Nephron (organoid): ENCODE results near the gene DRG2.

Experiments
- H3K27ac Mint-ChIP-seq, 3 experiments: 2 replicates each; pipeline ENCODE4 v1.8.0; 2020; ENCODE audit warnings: mixed read lengths in 3 of 3, mild to moderate bottlenecking in 2 of 3, moderate library complexity in 1 of 3
- H3K27me3 Mint-ChIP-seq: 2 replicates; pipeline ENCODE4 v1.8.0; 2021; ENCODE audit warnings: low read depth, mild to moderate bottlenecking, moderate library complexity, mixed read lengths
- H3K36me3 Mint-ChIP-seq: 2 replicates; pipeline ENCODE4 v1.8.0; 2020; ENCODE audit warnings: low read depth, mixed read lengths
- H3K4me1 Mint-ChIP-seq: 2 replicates; pipeline ENCODE4 v1.8.0; 2020; ENCODE audit warnings: mixed read lengths
- H3K4me3 Mint-ChIP-seq, 3 experiments: 2 replicates each; pipeline ENCODE4 v1.8.0; 2020; ENCODE audit warnings: mild to moderate bottlenecking in 3 of 3, mixed read lengths in 3 of 3, moderate library complexity in 2 of 3
- H3K9me3 Mint-ChIP-seq: 2 replicates; pipeline ENCODE4 v1.8.0; 2020; ENCODE audit warnings: mixed read lengths
- CTCF ChIP-seq, 3 experiments: fragments of 200-600 bp; sonication (generic); IDR thresholded peaks; one replicate each; pipeline ENCODE4 v1.5.0; 2021; ENCODE audit warnings: antibody characterized with exemption in 3 of 3; ENCODE audit not compliant: unreplicated experiment in 3 of 3

DRG2 gene

GRCh38 chr17:18144855-18145254 is 57.1 kb downstream of the DRG2 start:
- no peaks in the 10 kb centered on the region for H3K9me3 Mint-ChIP-seq
- H3K27me3 Mint-ChIP-seq = peaks cover 12% of the 10 kb centered on the region
- no peak overlapping the region for H3K27ac Mint-ChIP-seq
- no peaks in the 10 kb centered on the region for H3K36me3 Mint-ChIP-seq
- no peak for TF ChIP-seq CTCF (IDR thresholded peaks at IDR 0.05; ENCODE audit: unreplicated experiment in 3 of 3)
- H3K4me1 Mint-ChIP-seq = peaks cover 6% of the 10 kb centered on the region
- H3K4me3 Mint-ChIP-seq = no peak overlapping the region

DNA sequence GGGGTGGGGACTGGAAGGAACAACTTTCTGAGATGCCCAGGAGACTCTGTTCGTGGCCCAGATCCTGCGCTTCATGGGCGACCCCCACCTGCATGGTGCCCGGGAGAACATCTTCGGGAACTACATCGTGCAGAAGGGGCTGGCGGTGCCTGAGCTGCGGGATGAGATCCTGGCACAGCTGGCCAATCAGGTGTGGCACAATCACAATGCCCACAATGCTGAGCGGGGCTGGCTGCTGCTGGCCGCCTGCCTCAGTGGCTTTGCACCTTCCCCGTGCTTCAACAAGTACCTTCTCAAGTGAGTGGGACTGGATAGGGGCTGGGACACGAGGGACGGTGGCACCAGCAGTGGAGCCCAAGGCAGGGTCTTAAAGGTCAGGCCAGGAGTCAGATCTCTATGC is 58.1 kb downstream of the DRG2 start:
- Mint-ChIP-seq H3K4me3 (no peak overlapping the region), H3K27ac (peak overlapping the region in 1 of 3 experiments; percentile 28), H3K27me3 (peaks cover 10% of the 10 kb centered on the region), H3K36me3 (no peaks in the 10 kb centered on the region), H3K9me3 (no peaks in the 10 kb centered on the region), H3K4me1 (peaks cover 6% of the 10 kb centered on the region)
- no peak for TF ChIP-seq CTCF (IDR thresholded peaks at IDR 0.05; ENCODE audit: unreplicated experiment in 3 of 3)

GRCh38 chr17:18146259-18146658 is 58.5 kb downstream of the DRG2 start:
- no peak for TF ChIP-seq CTCF (IDR thresholded peaks at IDR 0.05; ENCODE audit: unreplicated experiment in 3 of 3)
- Mint-ChIP-seq H3K27me3 (peaks cover 10% of the 10 kb centered on the region), H3K4me1 (peaks cover 3% of the 10 kb centered on the region), H3K4me3 (no peak overlapping the region), H3K36me3 (no peaks in the 10 kb centered on the region), H3K9me3 (no peaks in the 10 kb centered on the region), H3K27ac (peak overlapping the region in 1 of 3 experiments; percentile 28)

- no peaks in the 10 kb centered on the region for H3K9me3 Mint-ChIP-seq
- H3K4me3 Mint-ChIP-seq = no peak overlapping the region
- peaks cover 10% of the 10 kb centered on the region for H3K27me3 Mint-ChIP-seq
- H3K36me3 Mint-ChIP-seq = no peaks in the 10 kb centered on the region
- H3K27ac Mint-ChIP-seq = no peak overlapping the region
- no peak for TF ChIP-seq CTCF (IDR thresholded peaks at IDR 0.05; ENCODE audit: unreplicated experiment in 3 of 3)
- H3K4me1 Mint-ChIP-seq = peaks cover 4% of the 10 kb centered on the region
Observed at GRCh38 chr17:18146980-18147379, 59.2 kb downstream of the DRG2 start.

- no peak for TF ChIP-seq CTCF (IDR thresholded peaks at IDR 0.05; ENCODE audit: unreplicated experiment in 3 of 3)
- H3K4me1 Mint-ChIP-seq = peaks cover 7% of the 10 kb centered on the region
- no peaks in the 10 kb centered on the region for H3K9me3 Mint-ChIP-seq
- no peaks in the 10 kb centered on the region for H3K36me3 Mint-ChIP-seq
- H3K4me3 Mint-ChIP-seq = no peak overlapping the region
- H3K27ac Mint-ChIP-seq = no peak overlapping the region
- H3K27me3 Mint-ChIP-seq = peaks cover 13% of the 10 kb centered on the region
Observed at GRCh38 chr17:18148586-18148985, 60.8 kb downstream of the DRG2 start.

DNA sequence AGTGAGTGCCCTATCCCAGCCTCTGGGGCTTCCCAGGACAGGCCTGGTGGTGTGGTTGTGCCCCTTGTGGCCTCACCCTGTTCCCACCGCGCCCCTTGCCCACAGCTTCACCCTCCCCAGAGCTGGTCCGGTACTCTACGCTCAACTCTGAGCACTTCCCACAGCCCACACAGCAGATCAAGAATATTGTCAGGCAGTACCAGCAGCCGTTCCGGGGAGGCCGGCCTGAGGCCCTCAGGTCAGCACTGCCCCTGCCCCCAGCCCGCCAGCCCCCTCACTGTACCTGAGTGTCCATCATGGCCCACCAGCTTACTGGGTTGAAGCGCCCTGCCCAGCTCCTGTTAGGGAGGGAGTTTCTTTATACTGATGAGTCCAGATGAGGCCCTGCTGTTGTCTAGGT is 63.5 kb downstream of the DRG2 start:
- peak overlapping the region in 1 of 3 experiments; percentile 77 for H3K27ac Mint-ChIP-seq
- no peaks in the 10 kb centered on the region for H3K36me3 Mint-ChIP-seq
- TF ChIP-seq CTCF (IDR thresholded peaks at IDR 0.05; ENCODE audit: unreplicated experiment in 3 of 3) = no peak
- peaks cover 13% of the 10 kb centered on the region for H3K4me1 Mint-ChIP-seq
- peak overlapping the region; percentile 47 to 82 (median 73) for H3K4me3 Mint-ChIP-seq
- H3K9me3 Mint-ChIP-seq = no peaks in the 10 kb centered on the region
- peaks cover 8% of the 10 kb centered on the region for H3K27me3 Mint-ChIP-seq
